Loucy (cell line): ENCODE data around the gene TP73.

Experiments used
- H2AFZ ChIP-seq: fragments of 200-600 bp; sonication (generic); 2 replicates; pipeline ENCODE4 v1.6.0; 2016; ENCODE audit warnings: antibody characterized with exemption, mild to moderate bottlenecking, low read length, moderate library complexity
- H3F3A ChIP-seq: fragments of 200-600 bp; 2 replicates; pipeline ENCODE4 v1.6.0; 2016; ENCODE audit warnings: antibody characterized with exemption, low read depth, mild to moderate bottlenecking
- H3K27me3 ChIP-seq: fragments of 200-600 bp; sonication (generic); 2 replicates; pipeline ENCODE4 v1.6.1; 2014; ENCODE audit warnings: low read length, mild to moderate bottlenecking; ENCODE audit not compliant: insufficient read depth, poor library complexity, severe bottlenecking
- H3K36me3 ChIP-seq: fragments of 200-600 bp; sonication (generic); 2 replicates; pipeline ENCODE4 v1.6.1; 2016; ENCODE audit warnings: low read length; ENCODE audit not compliant: insufficient read depth
- H3K4me1 ChIP-seq: fragments of 200-600 bp; sonication (generic); 2 replicates; pipeline ENCODE4 v1.5.1; 2014; ENCODE audit warnings: low read length, mild to moderate bottlenecking; ENCODE audit not compliant: insufficient read depth, poor library complexity, severe bottlenecking
- H3K4me2 ChIP-seq: fragments of 200-600 bp; sonication (generic); 2 replicates; pipeline ENCODE4 v1.6.0; 2014; ENCODE audit warnings: antibody characterized with exemption, low read length, low read depth, mild to moderate bottlenecking; ENCODE audit not compliant: poor library complexity, severe bottlenecking
- H3K4me3 ChIP-seq: fragments of 200-600 bp; sonication (generic); 2 replicates; pipeline ENCODE4 v1.5.1; 2014; ENCODE audit warnings: low read length, mild to moderate bottlenecking, mixed read lengths; ENCODE audit not compliant: poor library complexity, severe bottlenecking
- H3K79me2 ChIP-seq: fragments of 200-600 bp; sonication (generic); 2 replicates; pipeline ENCODE4 v1.6.1; 2014; ENCODE audit warnings: low read length; ENCODE audit not compliant: insufficient read depth
- H3K9ac ChIP-seq: fragments of 200-600 bp; sonication (generic); 2 replicates; pipeline ENCODE4 v1.6.0; 2014; ENCODE audit warnings: mild to moderate bottlenecking, low read depth, low read length, moderate library complexity; ENCODE audit not compliant: poor library complexity, severe bottlenecking
- H3K9me2 ChIP-seq: fragments of 200-600 bp; sonication (generic); replicated peaks from 2 replicates; pipeline ENCODE4 v1.6.1; 2016; ENCODE audit warnings: low read depth, low read length, mixed read lengths
- H3K9me3 ChIP-seq: fragments of 200-600 bp; sonication (generic); 2 replicates; pipeline ENCODE4 v1.6.1; 2014; ENCODE audit warnings: mild to moderate bottlenecking, antibody characterized with exemption, low read length, low read depth; ENCODE audit not compliant: insufficient read depth
- H4K20me1 ChIP-seq: fragments of 200-600 bp; sonication (generic); 2 replicates; pipeline ENCODE4 v1.6.0; 2014; ENCODE audit warnings: antibody characterized with exemption, low read length, mild to moderate bottlenecking; ENCODE audit not compliant: insufficient read depth, poor library complexity, severe bottlenecking
- EZH2phosphoT487 ChIP-seq: fragments of 200-600 bp; IDR thresholded peaks from 2 replicates; pipeline ENCODE4 v1.6.1; 2018; ENCODE audit warnings: antibody characterized with exemption, mild to moderate bottlenecking, moderate library complexity, borderline replicate concordance
- TF ChIP-seq, protein P1 (sequence below): fragments of 200-600 bp; sonication (generic); conservative IDR thresholded peaks from 2 replicates; pipeline ENCODE4 v1.5.1; 2014; ENCODE audit warnings: mild to moderate bottlenecking, antibody characterized with exemption, low read length

TP73 gene

DNA sequence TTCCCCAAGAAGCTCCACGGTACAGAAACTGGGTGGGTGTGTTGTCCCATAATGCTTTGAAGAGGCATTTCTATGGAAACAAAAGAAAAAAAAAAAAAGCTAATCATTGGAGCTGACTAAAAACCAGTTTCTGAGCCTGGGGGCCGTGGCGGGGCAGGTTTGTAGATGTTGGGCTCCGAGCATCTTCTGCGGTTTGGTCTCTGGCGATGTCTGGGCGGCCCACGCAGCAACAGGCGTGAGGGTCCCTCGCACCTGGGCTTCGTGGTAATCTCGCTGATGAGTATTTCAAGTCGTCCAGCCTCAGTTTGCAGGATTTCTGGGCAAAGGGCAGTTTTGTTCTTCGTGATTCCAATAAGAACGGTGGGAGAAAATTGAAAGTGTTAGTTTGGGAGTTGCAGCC is 6.8 kb downstream of the TP73 start:
- no peaks in the 10 kb centered on the region for H3K36me3 ChIP-seq
- H2AFZ ChIP-seq: no peak overlapping the region
- no peaks in the 10 kb centered on the region for H3F3A ChIP-seq
- no peaks in the 10 kb centered on the region for H4K20me1 ChIP-seq
- H3K4me2 ChIP-seq: no peak overlapping the region
- no peaks in the 10 kb centered on the region for H3K9me3 ChIP-seq
- peaks cover 4% of the 10 kb centered on the region for H3K4me1 ChIP-seq
- no peak overlapping the region for H3K9ac ChIP-seq
- H3K9me2 ChIP-seq: no peaks in the 10 kb centered on the region
- no peaks in the 10 kb centered on the region for H3K27me3 ChIP-seq
- TF ChIP-seq EZH2phosphoT487: no peak
- TF ChIP-seq, protein P1, sequence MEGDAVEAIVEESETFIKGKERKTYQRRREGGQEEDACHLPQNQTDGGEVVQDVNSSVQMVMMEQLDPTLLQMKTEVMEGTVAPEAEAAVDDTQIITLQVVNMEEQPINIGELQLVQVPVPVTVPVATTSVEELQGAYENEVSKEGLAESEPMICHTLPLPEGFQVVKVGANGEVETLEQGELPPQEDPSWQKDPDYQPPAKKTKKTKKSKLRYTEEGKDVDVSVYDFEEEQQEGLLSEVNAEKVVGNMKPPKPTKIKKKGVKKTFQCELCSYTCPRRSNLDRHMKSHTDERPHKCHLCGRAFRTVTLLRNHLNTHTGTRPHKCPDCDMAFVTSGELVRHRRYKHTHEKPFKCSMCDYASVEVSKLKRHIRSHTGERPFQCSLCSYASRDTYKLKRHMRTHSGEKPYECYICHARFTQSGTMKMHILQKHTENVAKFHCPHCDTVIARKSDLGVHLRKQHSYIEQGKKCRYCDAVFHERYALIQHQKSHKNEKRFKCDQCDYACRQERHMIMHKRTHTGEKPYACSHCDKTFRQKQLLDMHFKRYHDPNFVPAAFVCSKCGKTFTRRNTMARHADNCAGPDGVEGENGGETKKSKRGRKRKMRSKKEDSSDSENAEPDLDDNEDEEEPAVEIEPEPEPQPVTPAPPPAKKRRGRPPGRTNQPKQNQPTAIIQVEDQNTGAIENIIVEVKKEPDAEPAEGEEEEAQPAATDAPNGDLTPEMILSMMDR: no peak
- no peak overlapping the region for H3K4me3 ChIP-seq
- H3K79me2 ChIP-seq: no peaks in the 10 kb centered on the region

DNA sequence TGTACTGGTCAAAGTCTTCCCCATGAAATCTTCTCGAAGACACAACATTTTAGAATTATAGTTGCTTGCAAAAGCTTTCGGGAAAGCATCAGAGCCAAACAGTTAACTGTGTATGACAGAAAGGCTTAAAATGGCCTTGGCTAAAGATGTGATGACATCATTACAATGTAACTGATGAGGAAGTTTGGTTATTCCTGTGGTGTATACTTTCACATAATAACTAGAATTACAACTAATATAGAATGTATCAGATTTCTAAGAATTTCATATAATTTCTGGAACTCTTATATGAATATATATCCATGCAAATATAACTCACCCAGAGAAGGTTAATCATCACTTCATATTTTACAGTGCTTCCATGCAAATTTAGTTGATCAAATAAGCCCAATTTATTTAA is 8.4 kb downstream of the TP73 start:
- H3K36me3 ChIP-seq: no peaks in the 10 kb centered on the region
- no peaks in the 10 kb centered on the region for H3K27me3 ChIP-seq
- H4K20me1 ChIP-seq: no peaks in the 10 kb centered on the region
- H3K9me2 ChIP-seq: no peaks in the 10 kb centered on the region
- H3K4me1 ChIP-seq: peaks cover 8% of the 10 kb centered on the region
- TF ChIP-seq EZH2phosphoT487: no peak
- TF ChIP-seq, protein P1: no peak
- H3K9me3 ChIP-seq: no peaks in the 10 kb centered on the region
- no peaks in the 10 kb centered on the region for H3K79me2 ChIP-seq
- no peak overlapping the region for H2AFZ ChIP-seq
- no peaks in the 10 kb centered on the region for H3F3A ChIP-seq
- H3K4me3 ChIP-seq: no peak overlapping the region
- no peak overlapping the region for H3K9ac ChIP-seq
- H3K4me2 ChIP-seq: no peak overlapping the region

DNA sequence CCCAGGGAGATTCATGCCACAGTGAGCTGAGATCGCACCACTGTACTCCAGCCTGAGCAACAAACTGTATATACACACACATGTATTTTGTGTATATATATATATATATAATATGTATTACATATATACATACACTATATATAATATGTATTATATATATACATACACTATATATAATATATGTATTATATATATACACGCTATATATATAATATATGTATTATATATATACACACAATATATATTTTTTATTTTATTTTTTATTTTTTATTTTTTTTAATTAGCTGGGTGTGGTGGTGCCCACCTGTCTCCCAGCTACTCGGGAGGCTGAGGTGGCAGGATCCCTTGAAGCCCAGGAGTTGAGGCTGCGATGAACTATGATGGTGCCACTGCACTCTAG is 9.3 kb downstream of the TP73 start:
- Histone ChIP-seq H4K20me1 (no peaks in the 10 kb centered on the region), H3K27me3 (no peaks in the 10 kb centered on the region), H3K9ac (no peak overlapping the region), H3K4me2 (no peak overlapping the region), H3K4me3 (no peak overlapping the region), H3K4me1 (peaks cover 8% of the 10 kb centered on the region), H3F3A (no peaks in the 10 kb centered on the region), H3K9me2 (no peaks in the 10 kb centered on the region), H2AFZ (no peak overlapping the region), H3K9me3 (no peaks in the 10 kb centered on the region), H3K79me2 (no peaks in the 10 kb centered on the region), H3K36me3 (no peaks in the 10 kb centered on the region)
- no peak for TF ChIP-seq EZH2phosphoT487
- TF ChIP-seq, protein P1: no peak
